Fibroblast of lung (primary cell): ENCODE measurements around the gene S100A8. TPM values are rescaled to one million over a fixed set of nuclear protein-coding genes. Genes with fewer than 3 reads are reported as not detected.

Experiments
- DNase-seq, 2 donors: peaks; one replicate each; pipeline versions ENCODE4 v3.0.0 to v3.0.0-alpha.2; 2010; ENCODE audit warnings: low read depth in 2 of 2
- H2AFZ ChIP-seq: 2 replicates; pipeline ENCODE4 v1.5.1; 2012; ENCODE audit warnings: low read length, control low read depth, inconsistent platforms
- H3K27ac ChIP-seq: 2 replicates; pipeline ENCODE4 v1.5.1; 2011; ENCODE audit warnings: low read length, control low read depth; ENCODE audit not compliant: insufficient read depth
- H3K27me3 ChIP-seq: 2 replicates; pipeline ENCODE4 v1.5.1; 2011; ENCODE audit warnings: mild to moderate bottlenecking, low read length; ENCODE audit not compliant: control insufficient read depth, insufficient read depth
- H3K36me3 ChIP-seq: 2 replicates; pipeline ENCODE4 v1.5.1; 2011; ENCODE audit warnings: low read length; ENCODE audit not compliant: control insufficient read depth, insufficient read depth
- H3K4me1 ChIP-seq: 2 replicates; pipeline ENCODE4 v1.5.1; 2011; ENCODE audit warnings: low read length; ENCODE audit not compliant: control insufficient read depth, insufficient read depth; ENCODE audit errors: extremely low read depth
- H3K4me2 ChIP-seq: 2 replicates; pipeline ENCODE4 v1.5.1; 2011; ENCODE audit warnings: low read length, control low read depth; ENCODE audit not compliant: insufficient read depth; ENCODE audit errors: extremely low read depth
- H3K4me3 ChIP-seq, 4 experiments: fragments of 200-600 bp in 1 of 4; sonication (generic) in 1 of 4; replicated peaks in 1 of 4; 2 replicates each; pipeline ENCODE4 v1.5.1; 2011 to 2016; ENCODE audit warnings: low read length in 4 of 4, low read depth in 3 of 4, mild to moderate bottlenecking in 3 of 4, control low read depth in 2 of 4, inconsistent platforms in 1 of 4, mixed read lengths in 1 of 4; ENCODE audit not compliant: insufficient read depth in 1 of 4; ENCODE audit errors: control extremely low read depth in 1 of 4
- H3K79me2 ChIP-seq: 2 replicates; pipeline ENCODE4 v1.5.1; 2012; ENCODE audit warnings: mild to moderate bottlenecking, low read length, inconsistent platforms; ENCODE audit not compliant: control insufficient read depth, insufficient read depth
- H3K9ac ChIP-seq: 2 replicates; pipeline ENCODE4 v1.5.1; 2011; ENCODE audit warnings: mild to moderate bottlenecking, low read length, control low read depth; ENCODE audit not compliant: insufficient read depth
- H3K9me3 ChIP-seq: 2 replicates; pipeline ENCODE4 v1.5.1; 2012; ENCODE audit warnings: low read depth, low read length; ENCODE audit not compliant: control insufficient read depth, insufficient read depth
- H4K20me1 ChIP-seq: 2 replicates; pipeline ENCODE4 v1.5.1; 2011; ENCODE audit warnings: low read length; ENCODE audit not compliant: control insufficient read depth, insufficient read depth; ENCODE audit errors: extremely low read depth
- EZH2 ChIP-seq: IDR thresholded peaks from 2 replicates; pipeline ENCODE4 v1.5.1; 2012; ENCODE audit warnings: low read length, control low read depth, mild to moderate bottlenecking; ENCODE audit errors: missing control alignments
- polyA plus RNA-seq, 2 donors: library from polyadenylated mRNA; depleted of rRNA in 1 of 2; stranded (reverse) in 1 of 2; unstranded in 1 of 2; fragments of >200 nt; gene quantifications; 2 replicates each; pipeline ENCODE4 v1.2.1, GENCODE V29; 2011 to 2012; ENCODE audit warnings: missing spikeins in 1 of 2
- total RNA-seq: library from RNA; depleted of rRNA; stranded (reverse); fragments of >200 nt; gene quantifications from 2 replicates; pipeline ENCODE4 v1.2.1, GENCODE V29; 2014
- TF ChIP-seq, protein P1 (sequence below), 2 donors: IDR thresholded peaks in 1 of 2; conservative IDR thresholded peaks in 1 of 2; 1 replicate in 1 of 2; 2 replicates in 1 of 2; pipeline ENCODE4 v1.5.1; 2011 to 2012; ENCODE audit warnings: low read length in 2 of 2, control low read depth in 1 of 2, inconsistent platforms in 1 of 2, low read depth in 1 of 2, mild to moderate bottlenecking in 1 of 2

The S100A8 gene
- total and polyA plus RNA-seq, 2 donors (not counting 1 experiment from before 2014, with no cell fraction given) = not detected

DNA sequence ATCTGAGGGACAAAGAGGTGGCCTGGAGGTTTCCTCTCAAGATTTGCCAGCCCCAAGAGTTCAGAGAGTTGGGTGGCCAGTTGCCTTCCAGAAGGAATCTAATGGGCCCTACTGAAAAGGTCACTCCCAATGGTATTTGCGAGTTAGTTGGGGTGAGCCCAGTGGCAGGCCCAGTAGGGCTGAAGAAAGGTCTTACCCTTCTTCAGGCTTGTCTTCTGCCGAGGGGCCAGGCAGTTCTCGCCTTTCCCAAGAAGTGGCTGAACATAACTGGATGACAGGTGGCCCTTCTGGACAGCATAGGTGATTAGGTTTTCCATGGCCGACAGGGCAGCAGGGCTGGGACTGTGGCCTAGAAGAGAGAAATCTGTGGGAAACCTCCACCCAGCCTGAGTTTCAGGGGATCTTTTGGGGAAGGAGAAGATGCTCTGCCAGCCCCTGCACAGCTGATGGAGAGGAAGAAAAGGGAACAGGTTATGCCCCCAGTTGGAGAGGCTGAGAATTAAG, 49.4 kb downstream of the S100A8 start:
- no peaks in the 10 kb centered on the region for H4K20me1 ChIP-seq
- no peak overlapping the region for H3K4me3 ChIP-seq
- H3K4me2 ChIP-seq = no peak overlapping the region
- H3K9ac ChIP-seq = no peak overlapping the region
- H3K27ac ChIP-seq = no peak overlapping the region
- H3K9me3 ChIP-seq = no peaks in the 10 kb centered on the region
- H3K4me1 ChIP-seq = no peaks in the 10 kb centered on the region
- no peaks in the 10 kb centered on the region for H3K36me3 ChIP-seq
- DNase-seq = no peak
- peaks cover 12% of the 10 kb centered on the region for H3K27me3 ChIP-seq
- H2AFZ ChIP-seq = no peak overlapping the region
- no peaks in the 10 kb centered on the region for H3K79me2 ChIP-seq
- TF ChIP-seq, protein P1, sequence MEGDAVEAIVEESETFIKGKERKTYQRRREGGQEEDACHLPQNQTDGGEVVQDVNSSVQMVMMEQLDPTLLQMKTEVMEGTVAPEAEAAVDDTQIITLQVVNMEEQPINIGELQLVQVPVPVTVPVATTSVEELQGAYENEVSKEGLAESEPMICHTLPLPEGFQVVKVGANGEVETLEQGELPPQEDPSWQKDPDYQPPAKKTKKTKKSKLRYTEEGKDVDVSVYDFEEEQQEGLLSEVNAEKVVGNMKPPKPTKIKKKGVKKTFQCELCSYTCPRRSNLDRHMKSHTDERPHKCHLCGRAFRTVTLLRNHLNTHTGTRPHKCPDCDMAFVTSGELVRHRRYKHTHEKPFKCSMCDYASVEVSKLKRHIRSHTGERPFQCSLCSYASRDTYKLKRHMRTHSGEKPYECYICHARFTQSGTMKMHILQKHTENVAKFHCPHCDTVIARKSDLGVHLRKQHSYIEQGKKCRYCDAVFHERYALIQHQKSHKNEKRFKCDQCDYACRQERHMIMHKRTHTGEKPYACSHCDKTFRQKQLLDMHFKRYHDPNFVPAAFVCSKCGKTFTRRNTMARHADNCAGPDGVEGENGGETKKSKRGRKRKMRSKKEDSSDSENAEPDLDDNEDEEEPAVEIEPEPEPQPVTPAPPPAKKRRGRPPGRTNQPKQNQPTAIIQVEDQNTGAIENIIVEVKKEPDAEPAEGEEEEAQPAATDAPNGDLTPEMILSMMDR (conservative IDR thresholded peaks at IDR 0.05 in 1 of 2, IDR thresholded peaks at IDR 0.05 in 1 of 2; ENCODE audit: low read depth in 1 of 2, low read length in 2 of 2) = no peak
- TF ChIP-seq EZH2 = no peak

DNA sequence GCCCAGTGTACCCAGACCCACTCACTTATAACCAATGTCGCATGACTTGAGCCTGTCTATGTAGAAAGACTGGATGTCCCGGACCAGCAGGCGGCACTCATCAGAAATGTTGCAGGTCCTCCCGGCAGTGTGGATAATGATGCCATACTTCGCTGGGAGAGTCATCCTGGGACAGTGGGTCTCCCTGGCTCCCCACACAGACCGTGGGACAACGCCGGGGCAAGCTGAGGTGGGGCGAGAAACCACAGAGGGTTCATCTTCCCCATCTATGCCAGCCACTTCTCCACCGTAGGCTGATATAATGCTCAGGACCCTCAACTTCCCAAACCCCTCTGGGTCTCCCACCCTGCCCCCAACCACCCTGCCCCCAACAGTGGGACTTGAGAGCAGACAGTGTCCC, 50.5 kb downstream of the S100A8 start:
- Histone ChIP-seq H3K9ac (no peak overlapping the region), H3K27ac (no peak overlapping the region), H3K4me2 (no peak overlapping the region), H3K36me3 (no peaks in the 10 kb centered on the region), H3K4me3 (no peak overlapping the region), H3K4me1 (no peaks in the 10 kb centered on the region), H4K20me1 (no peaks in the 10 kb centered on the region), H3K9me3 (no peaks in the 10 kb centered on the region), H3K79me2 (no peaks in the 10 kb centered on the region), H3K27me3 (peaks cover 10% of the 10 kb centered on the region), H2AFZ (no peak overlapping the region)
- DNase-seq = no peak
- TF ChIP-seq, protein P1 (conservative IDR thresholded peaks at IDR 0.05 in 1 of 2, IDR thresholded peaks at IDR 0.05 in 1 of 2; ENCODE audit: low read depth in 1 of 2, low read length in 2 of 2) = no peak
- no peak for TF ChIP-seq EZH2

Other genes starting within 250 kb of the S100A8 start
- not detected in 2 replicates for gene SPRR2G, start 240.2 kb downstream of the S100A8 start, total RNA-seq
- gene SPRR2G, start 240.2 kb downstream of the S100A8 start, polyA plus RNA-seq = not detected in 2 replicates
- not detected in 2 replicates for gene LELP1, start 187.6 kb downstream of the S100A8 start, total RNA-seq
- not detected in 2 replicates for gene LELP1, start 187.6 kb downstream of the S100A8 start, polyA plus RNA-seq
- gene PRR9, start 173.5 kb downstream of the S100A8 start, total RNA-seq = not detected in 2 replicates
- gene PRR9, start 173.5 kb downstream of the S100A8 start, polyA plus RNA-seq = not detected in 2 replicates
- not detected in 2 replicates for gene LORICRIN, start 131.4 kb downstream of the S100A8 start, total RNA-seq
- gene LORICRIN, start 131.4 kb downstream of the S100A8 start, polyA plus RNA-seq = not detected in 2 replicates
- not detected in 2 replicates for gene PGLYRP3, start 78.1 kb downstream of the S100A8 start, total RNA-seq
- gene PGLYRP3, start 78.1 kb downstream of the S100A8 start, polyA plus RNA-seq = not detected in 2 replicates
- not detected in 2 replicates for gene PGLYRP4, start 42.2 kb downstream of the S100A8 start, total RNA-seq
- gene PGLYRP4, start 42.2 kb downstream of the S100A8 start, polyA plus RNA-seq = not detected in 2 replicates
- gene S100A9, start 33.2 kb downstream of the S100A8 start, total RNA-seq = not detected in 2 replicates
- gene S100A9, start 33.2 kb downstream of the S100A8 start, polyA plus RNA-seq = not detected in 2 replicates
- not detected in 2 replicates for gene S100A12, start 15.5 kb downstream of the S100A8 start, total RNA-seq
- not detected in 2 replicates for gene S100A12, start 15.5 kb downstream of the S100A8 start, polyA plus RNA-seq
- not detected in 2 replicates for gene S100A7A, start 25.4 kb upstream of the S100A8 start, total RNA-seq
- gene S100A7A, start 25.4 kb upstream of the S100A8 start, polyA plus RNA-seq = not detected in 2 replicates
- gene S100A7, start 69.6 kb upstream of the S100A8 start, total RNA-seq = not detected in 2 replicates
- not detected in 2 replicates for gene S100A7, start 69.6 kb upstream of the S100A8 start, polyA plus RNA-seq
- 2,061 and 4,042 TPM in 2 replicates for gene S100A6, start 144.9 kb upstream of the S100A8 start, total RNA-seq
- gene S100A6, start 144.9 kb upstream of the S100A8 start, polyA plus RNA-seq = 1,280 and 2,637 TPM in 2 replicates
- gene S100A5, start 149.9 kb upstream of the S100A8 start, total RNA-seq = not detected in 2 replicates
- gene S100A5, start 149.9 kb upstream of the S100A8 start, polyA plus RNA-seq = 0.20 and 0.24 TPM in 2 replicates
- gene S100A4, start 154.7 kb upstream of the S100A8 start, total RNA-seq = 85.3 and 287 TPM in 2 replicates
- 371 and 928 TPM in 2 replicates for gene S100A4, start 154.7 kb upstream of the S100A8 start, polyA plus RNA-seq
- gene S100A3, start 158.2 kb upstream of the S100A8 start, total RNA-seq = 1.8 and 6.8 TPM in 2 replicates
- 11.5 and 14.8 TPM in 2 replicates for gene S100A3, start 158.2 kb upstream of the S100A8 start, polyA plus RNA-seq
- gene S100A2, start 174.8 kb upstream of the S100A8 start, total RNA-seq = 1.5 and 3.6 TPM in 2 replicates
- gene S100A2, start 174.8 kb upstream of the S100A8 start, polyA plus RNA-seq = 4.8 and 10.3 TPM in 2 replicates
- gene S100A16, start 222.1 kb upstream of the S100A8 start, total RNA-seq = 121 and 122 TPM in 2 replicates
- 182 and 632 TPM in 2 replicates for gene S100A16, start 222.1 kb upstream of the S100A8 start, polyA plus RNA-seq
- 0.26 and 0.33 TPM in 2 replicates for gene S100A14, start 225.3 kb upstream of the S100A8 start, total RNA-seq
- 0.40 and 0.51 TPM in 2 replicates for gene S100A14, start 225.3 kb upstream of the S100A8 start, polyA plus RNA-seq
- 105 and 172 TPM in 2 replicates for gene S100A13, start 236.4 kb upstream of the S100A8 start, total RNA-seq
- 399 TPM in 2 replicates for gene S100A13, start 236.4 kb upstream of the S100A8 start, polyA plus RNA-seq
- gene S100A1, start 237.4 kb upstream of the S100A8 start, total RNA-seq = 0.17 TPM in 1 of 2 replicates, not detected in the other
- gene S100A1, start 237.4 kb upstream of the S100A8 start, polyA plus RNA-seq = 0.98 and 9.7 TPM in 2 replicates
- 22.6 and 34.0 TPM in 2 replicates for gene CHTOP, start 243.0 kb upstream of the S100A8 start, total RNA-seq
- gene CHTOP, start 243.0 kb upstream of the S100A8 start, polyA plus RNA-seq = 47.6 and 52.2 TPM in 2 replicates